Measurements from ENCODE around the gene ZDHHC17.

DNA sequence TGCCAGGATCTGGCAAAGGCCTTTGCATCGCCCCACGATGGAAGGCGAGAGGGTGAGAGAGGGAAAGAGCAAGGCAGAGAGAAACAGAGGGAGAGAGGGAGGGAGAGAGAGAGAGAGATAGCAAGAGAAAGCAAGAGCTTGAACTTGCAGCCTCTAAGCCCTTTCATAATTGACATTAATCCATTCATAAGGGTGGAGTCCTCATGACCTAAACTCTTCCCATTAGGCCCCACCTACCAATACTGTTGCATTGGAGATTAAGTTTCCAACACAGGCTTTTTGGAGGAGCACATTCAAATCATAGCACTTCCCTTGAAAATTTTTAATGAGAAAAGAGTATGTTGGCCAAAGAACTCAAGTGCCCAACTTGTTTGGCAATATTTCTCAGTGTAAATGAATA is 48.6 kb upstream of the ZDHHC17 start:
- TF ChIP-seq, protein P1, sequence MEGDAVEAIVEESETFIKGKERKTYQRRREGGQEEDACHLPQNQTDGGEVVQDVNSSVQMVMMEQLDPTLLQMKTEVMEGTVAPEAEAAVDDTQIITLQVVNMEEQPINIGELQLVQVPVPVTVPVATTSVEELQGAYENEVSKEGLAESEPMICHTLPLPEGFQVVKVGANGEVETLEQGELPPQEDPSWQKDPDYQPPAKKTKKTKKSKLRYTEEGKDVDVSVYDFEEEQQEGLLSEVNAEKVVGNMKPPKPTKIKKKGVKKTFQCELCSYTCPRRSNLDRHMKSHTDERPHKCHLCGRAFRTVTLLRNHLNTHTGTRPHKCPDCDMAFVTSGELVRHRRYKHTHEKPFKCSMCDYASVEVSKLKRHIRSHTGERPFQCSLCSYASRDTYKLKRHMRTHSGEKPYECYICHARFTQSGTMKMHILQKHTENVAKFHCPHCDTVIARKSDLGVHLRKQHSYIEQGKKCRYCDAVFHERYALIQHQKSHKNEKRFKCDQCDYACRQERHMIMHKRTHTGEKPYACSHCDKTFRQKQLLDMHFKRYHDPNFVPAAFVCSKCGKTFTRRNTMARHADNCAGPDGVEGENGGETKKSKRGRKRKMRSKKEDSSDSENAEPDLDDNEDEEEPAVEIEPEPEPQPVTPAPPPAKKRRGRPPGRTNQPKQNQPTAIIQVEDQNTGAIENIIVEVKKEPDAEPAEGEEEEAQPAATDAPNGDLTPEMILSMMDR (IDR thresholded peaks at IDR 0.05) = no peak
- TF ChIP-seq POLR2A (IDR thresholded peaks at IDR 0.05) = no peak

Measured in uterus (tissue), 2 donors.